HL-60 (cell line): ENCODE data around the gene PXMP4.

Experiments
- DNase-seq, 2 experiments: peaks; one replicate each; pipeline ENCODE4 v3.0.0-alpha.2; 2010 to 2020; ENCODE audit warnings: low read depth in 1 of 2, low spot score in 1 of 2
- H3K27ac ChIP-seq: fragments of 250-450 bp; sonication (Bioruptor Pico); replicated peaks from 2 replicates; pipeline ENCODE4 v1.5.1; 2020; ENCODE audit warnings: mild to moderate bottlenecking, moderate library complexity
- H3K27me3 ChIP-seq: fragments of 250-450 bp; sonication (Bioruptor Pico); 2 replicates; pipeline ENCODE4 v1.5.1; 2021; ENCODE audit warnings: mild to moderate bottlenecking, moderate library complexity; ENCODE audit not compliant: insufficient read depth, poor library complexity, severe bottlenecking
- H3K4me3 ChIP-seq: replicated peaks from 2 replicates; pipeline ENCODE4 v1.5.1; 2011; ENCODE audit warnings: mild to moderate bottlenecking, control low read depth, low read length; ENCODE audit not compliant: insufficient read depth
- CTCF ChIP-seq: IDR thresholded peaks from one replicate; pipeline ENCODE4 v1.5.1; 2011; ENCODE audit warnings: low read length, control low read depth, inconsistent platforms; ENCODE audit not compliant: insufficient read depth
- GABPA ChIP-seq: IDR thresholded peaks from 2 replicates; pipeline ENCODE4 v1.6.1; 2012; ENCODE audit warnings: low read depth
- POLR2AphosphoS5 ChIP-seq: IDR thresholded peaks from 2 replicates; pipeline ENCODE4 v1.6.1; 2012; ENCODE audit warnings: low read depth
- REST ChIP-seq: IDR thresholded peaks from 2 replicates; pipeline ENCODE4 v1.6.1; 2012; ENCODE audit warnings: low read depth; ENCODE audit not compliant: insufficient replicate concordance
- SPI1 ChIP-seq: IDR thresholded peaks from 2 replicates; pipeline ENCODE4 v1.6.1; 2012; ENCODE audit warnings: low read depth, mild to moderate bottlenecking, borderline replicate concordance

Gene PXMP4

GRCh38 chr20:33733654-33734576 lies 13.8 kb upstream of the PXMP4 start:
- H3K27ac ChIP-seq = peak overlapping the region; percentile 59
- H3K4me3 ChIP-seq = no peak overlapping the region
- H3K27me3 ChIP-seq = no peaks in the 10 kb centered on the region
- peak in 1 of 2 experiments; percentile 66 for DNase-seq
- TF ChIP-seq GABPA (no peak), CTCF (no peak), SPI1 (peak; percentile 92), REST (no peak)

GRCh38 chr20:33732166-33732970 lies 12.3 kb upstream of the PXMP4 start:
- DNase-seq = peak; percentile 82 to 91
- TF ChIP-seq SPI1 (peak; percentile 10; the same call in 1 of the 2 replicates), REST (no peak), CTCF (no peak), POLR2AphosphoS5 (peak; percentile 54; the same call in 1 of the 2 replicates)
- Histone ChIP-seq H3K27me3 (no peaks in the 10 kb centered on the region), H3K4me3 (peak overlapping the region; percentile 49), H3K27ac (peak overlapping the region; percentile 76)

- Histone ChIP-seq H3K27ac (peak within 1 kb of the TSS; percentile 76), H3K27me3 (no peaks in the 10 kb centered on the region), H3K4me3 (peak within 1 kb of the TSS; percentile 55)
- TF ChIP-seq CTCF = peak; percentile 50
- 0 out of 2 replicates have a peak, but pooled peaks have one; percentile 10 for TF ChIP-seq POLR2AphosphoS5
- no peak for TF ChIP-seq GABPA
- DNase-seq = peak in 1 of 2 experiments; percentile 91
Observed at GRCh38 chr20:33731693-33732165, 11.6 kb upstream of the PXMP4 start, which contains the start of gene ZNF341. TSS of gene ZNF341 (plus strand) at chr20:33731996. CDS start at chr20:33732022, 26 bp downstream.
